ENCODE data around the gene SAGE1. TPM values are rescaled to one million over a fixed set of nuclear protein-coding genes. Genes with fewer than 3 reads are reported as not detected.
"Not testable (repeated sequence)": the region's sequence is repeated elsewhere in the genome, so short reads cannot be mapped to it uniquely, and the experiment has no call there.

Gene SAGE1, protein sequence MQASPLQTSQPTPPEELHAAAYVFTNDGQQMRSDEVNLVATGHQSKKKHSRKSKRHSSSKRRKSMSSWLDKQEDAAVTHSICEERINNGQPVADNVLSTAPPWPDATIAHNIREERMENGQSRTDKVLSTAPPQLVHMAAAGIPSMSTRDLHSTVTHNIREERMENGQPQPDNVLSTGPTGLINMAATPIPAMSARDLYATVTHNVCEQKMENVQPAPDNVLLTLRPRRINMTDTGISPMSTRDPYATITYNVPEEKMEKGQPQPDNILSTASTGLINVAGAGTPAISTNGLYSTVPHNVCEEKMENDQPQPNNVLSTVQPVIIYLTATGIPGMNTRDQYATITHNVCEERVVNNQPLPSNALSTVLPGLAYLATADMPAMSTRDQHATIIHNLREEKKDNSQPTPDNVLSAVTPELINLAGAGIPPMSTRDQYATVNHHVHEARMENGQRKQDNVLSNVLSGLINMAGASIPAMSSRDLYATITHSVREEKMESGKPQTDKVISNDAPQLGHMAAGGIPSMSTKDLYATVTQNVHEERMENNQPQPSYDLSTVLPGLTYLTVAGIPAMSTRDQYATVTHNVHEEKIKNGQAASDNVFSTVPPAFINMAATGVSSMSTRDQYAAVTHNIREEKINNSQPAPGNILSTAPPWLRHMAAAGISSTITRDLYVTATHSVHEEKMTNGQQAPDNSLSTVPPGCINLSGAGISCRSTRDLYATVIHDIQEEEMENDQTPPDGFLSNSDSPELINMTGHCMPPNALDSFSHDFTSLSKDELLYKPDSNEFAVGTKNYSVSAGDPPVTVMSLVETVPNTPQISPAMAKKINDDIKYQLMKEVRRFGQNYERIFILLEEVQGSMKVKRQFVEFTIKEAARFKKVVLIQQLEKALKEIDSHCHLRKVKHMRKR
- total RNA-seq: not detected

DNA sequence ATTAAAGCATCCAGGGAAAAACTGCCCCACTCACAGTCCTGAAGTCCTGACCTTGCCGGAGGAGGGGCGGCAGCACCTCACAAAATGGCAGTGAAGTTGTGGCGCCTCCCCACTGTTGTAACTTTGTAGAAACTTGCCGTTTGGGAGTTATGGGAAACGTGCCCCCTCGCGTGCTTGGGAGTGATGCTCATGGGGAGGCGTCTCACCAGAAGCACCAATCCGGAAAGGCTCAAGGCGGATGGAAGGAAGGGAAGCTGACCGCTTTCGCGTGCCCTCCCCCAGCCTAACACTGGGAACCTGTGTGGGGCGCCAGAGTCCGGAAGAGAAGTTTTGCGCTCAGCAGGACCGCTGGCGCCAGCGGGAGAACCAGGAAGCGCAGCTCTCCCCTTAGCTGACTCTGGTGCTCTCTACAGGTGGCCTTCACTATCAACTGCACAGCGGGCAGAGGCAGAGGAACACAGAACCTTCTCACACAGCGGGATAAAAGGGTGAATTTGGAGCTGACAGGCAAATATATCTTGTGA lies at the start of gene SAGE1, which contains the start of gene CT45A10:
Gene SAGE1, plus strand, starts transcription at position 423 of the 524 bp plus-strand sequence. CDS start 2,527 bp downstream, outside the sequence.
Gene CT45A10, minus strand, starts transcription at position 151 of the 524 bp plus-strand sequence. CDS start 8,100 bp downstream, outside the sequence.
- ATAC-seq (replicated peaks): no peak
- H3K4me3 Mint-ChIP-seq: no peak within 1 kb of the TSS
- no peaks in the 10 kb centered on the region for H3K9me3 Mint-ChIP-seq
- H3K27me3 Mint-ChIP-seq: no peaks in the 10 kb centered on the region
- no peaks in the 10 kb centered on the region for H3K36me3 Mint-ChIP-seq (ENCODE audit: low read depth)
- no peaks in the 10 kb centered on the region for H3K4me1 Mint-ChIP-seq
- no peak within 1 kb of the TSS for H3K27ac Mint-ChIP-seq

DNA sequence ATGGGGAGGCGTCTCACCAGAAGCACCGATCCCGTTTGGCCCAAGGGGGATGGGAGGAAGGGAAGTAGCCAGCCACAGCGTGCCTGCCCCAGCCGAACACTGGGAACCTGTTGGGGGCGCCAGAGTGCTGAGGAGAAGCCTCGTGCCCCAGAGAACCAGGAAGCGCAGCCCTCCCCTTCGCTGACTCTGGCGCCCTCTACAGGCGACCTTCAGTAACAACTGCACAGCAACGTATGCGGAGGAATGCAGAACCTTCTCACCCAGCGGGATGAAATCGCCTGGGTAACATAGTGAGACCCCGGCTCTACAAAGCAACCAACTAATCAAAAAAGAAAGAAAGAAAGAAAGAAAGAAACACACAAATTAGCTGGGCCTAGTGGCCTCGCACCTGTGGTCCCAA lies 39.1 kb upstream of the SAGE1 start, which contains the start of gene CT45A8:
Gene CT45A8, minus strand, starts transcription at position 101 of the 400 bp plus-strand sequence. CDS start 3,755 bp downstream, outside the sequence.
- not testable (repeated sequence) for ATAC-seq (replicated peaks); H3K4me3 Mint-ChIP-seq; H3K4me1 Mint-ChIP-seq; H3K27me3 Mint-ChIP-seq; H3K27ac Mint-ChIP-seq; H3K36me3 Mint-ChIP-seq (ENCODE audit: low read depth); H3K9me3 Mint-ChIP-seq

DNA sequence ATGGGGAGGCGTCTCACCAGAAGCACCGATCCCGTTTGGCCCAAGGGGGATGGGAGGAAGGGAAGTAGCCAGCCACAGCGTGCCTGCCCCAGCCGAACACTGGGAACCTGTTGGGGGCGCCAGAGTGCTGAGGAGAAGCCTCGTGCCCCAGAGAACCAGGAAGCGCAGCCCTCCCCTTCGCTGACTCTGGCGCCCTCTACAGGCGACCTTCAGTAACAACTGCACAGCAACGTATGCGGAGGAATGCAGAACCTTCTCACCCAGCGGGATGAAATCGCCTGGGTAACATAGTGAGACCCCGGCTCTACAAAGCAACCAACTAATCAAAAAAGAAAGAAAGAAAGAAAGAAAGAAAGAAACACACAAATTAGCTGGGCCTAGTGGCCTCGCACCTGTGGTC lies 21.8 kb upstream of the SAGE1 start, which contains the start of gene CT45A9:
Gene CT45A9, minus strand, starts transcription at position 101 of the 400 bp plus-strand sequence. CDS start 3,751 bp downstream, outside the sequence.
- H3K27ac Mint-ChIP-seq; H3K27me3 Mint-ChIP-seq; ATAC-seq (replicated peaks); H3K4me1 Mint-ChIP-seq; H3K9me3 Mint-ChIP-seq; H3K4me3 Mint-ChIP-seq; H3K36me3 Mint-ChIP-seq (ENCODE audit: low read depth): not testable (repeated sequence)

DNA sequence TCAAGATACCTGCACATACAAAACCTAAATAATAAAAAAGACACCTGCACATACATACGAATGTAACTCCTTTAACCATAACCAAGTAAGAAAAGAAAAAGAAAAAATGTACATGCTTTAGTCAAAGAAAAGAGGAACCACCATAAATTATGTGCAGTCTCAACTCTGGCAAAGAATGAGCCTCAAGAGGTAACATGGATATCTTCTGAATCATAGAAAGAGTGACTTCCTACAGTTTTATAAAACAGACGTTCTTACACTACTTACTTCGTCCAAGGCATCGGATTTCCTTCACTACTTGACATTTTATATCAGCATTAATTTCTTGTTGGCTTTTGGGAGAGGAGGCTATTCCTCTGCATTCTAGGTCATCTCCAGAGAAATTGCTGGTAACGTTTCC lies 10.8 kb upstream of the SAGE1 start:
- not testable (repeated sequence) for H3K9me3 Mint-ChIP-seq; H3K36me3 Mint-ChIP-seq (ENCODE audit: low read depth); H3K4me3 Mint-ChIP-seq; H3K4me1 Mint-ChIP-seq; ATAC-seq (replicated peaks); H3K27ac Mint-ChIP-seq; H3K27me3 Mint-ChIP-seq

DNA sequence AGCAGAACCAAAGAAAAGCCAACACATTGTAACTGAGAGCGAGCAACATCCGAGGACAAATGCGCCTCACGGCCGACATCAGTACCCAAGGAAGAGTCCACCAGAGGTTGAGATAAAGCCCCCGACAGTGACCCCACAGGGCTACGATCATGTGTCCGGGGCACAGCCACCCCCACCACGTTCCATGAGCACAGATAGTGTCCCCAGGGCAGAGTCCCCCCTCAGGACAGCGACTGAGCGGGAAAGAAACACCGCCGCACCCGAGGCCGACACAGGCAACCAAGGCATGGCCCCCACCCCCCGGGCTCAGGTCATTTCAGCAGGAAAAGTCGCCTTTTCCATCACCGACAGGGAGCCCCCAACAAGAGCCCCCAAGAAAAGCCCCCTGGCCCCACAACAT lies 5.3 kb upstream of the SAGE1 start:
- H3K4me1 Mint-ChIP-seq; H3K4me3 Mint-ChIP-seq; H3K36me3 Mint-ChIP-seq (ENCODE audit: low read depth); ATAC-seq (replicated peaks); H3K27me3 Mint-ChIP-seq; H3K9me3 Mint-ChIP-seq; H3K27ac Mint-ChIP-seq: not testable (repeated sequence)

DNA sequence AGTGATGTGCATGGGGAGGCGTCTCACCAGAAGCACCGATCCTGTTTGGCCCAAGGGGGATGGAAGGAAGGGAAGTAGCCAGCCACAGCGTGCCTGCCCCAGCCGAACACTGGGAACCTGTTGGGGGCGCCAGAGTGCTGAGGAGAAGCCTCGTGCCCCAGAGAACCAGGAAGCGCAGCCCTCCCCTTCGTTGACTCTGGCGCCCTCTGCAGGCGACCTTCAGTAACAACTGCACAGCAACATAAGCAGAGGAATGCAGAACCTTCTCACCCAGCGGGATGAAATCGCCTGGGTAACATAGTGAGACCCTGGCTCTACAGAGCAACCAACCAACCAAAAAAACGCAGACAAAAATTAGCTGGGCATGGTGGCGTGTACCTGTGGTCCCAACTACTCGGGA lies 4.5 kb upstream of the SAGE1 start:
- H3K36me3 Mint-ChIP-seq (ENCODE audit: low read depth); H3K4me3 Mint-ChIP-seq; H3K27ac Mint-ChIP-seq; H3K4me1 Mint-ChIP-seq; H3K27me3 Mint-ChIP-seq; H3K9me3 Mint-ChIP-seq; ATAC-seq (replicated peaks): not testable (repeated sequence)

DNA sequence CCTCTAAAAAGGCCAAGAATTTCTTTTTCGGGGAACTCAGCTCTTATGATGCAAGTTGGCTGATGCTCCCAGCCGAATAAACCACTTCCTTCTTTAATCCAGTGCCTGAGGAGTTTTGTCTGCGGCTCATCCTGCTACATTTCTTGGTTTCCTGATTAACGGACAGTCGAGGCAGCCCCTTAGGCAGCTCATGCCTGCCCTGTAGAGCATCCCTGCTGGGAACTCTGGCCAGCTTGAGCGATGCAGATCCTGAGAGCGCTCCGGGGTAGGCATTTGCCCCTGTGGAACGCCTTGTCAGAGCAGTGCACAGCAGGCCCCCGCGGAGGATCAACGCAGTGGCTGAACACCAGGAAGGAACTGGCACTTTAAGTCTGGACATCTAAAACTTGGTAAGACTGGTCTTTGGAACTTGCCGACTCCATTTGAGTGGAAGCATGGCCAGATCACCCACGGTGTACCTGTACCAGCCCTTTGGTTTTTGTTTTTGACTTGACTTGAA lies 3.4 kb upstream of the SAGE1 start:
- Mint-ChIP-seq H3K9me3 (no peaks in the 10 kb centered on the region), H3K27ac (no peak overlapping the region), H3K36me3 (ENCODE audit: low read depth) (no peaks in the 10 kb centered on the region), H3K4me1 (no peaks in the 10 kb centered on the region), H3K4me3 (no peak overlapping the region), H3K27me3 (no peaks in the 10 kb centered on the region)
- ATAC-seq (replicated peaks): no peak

DNA sequence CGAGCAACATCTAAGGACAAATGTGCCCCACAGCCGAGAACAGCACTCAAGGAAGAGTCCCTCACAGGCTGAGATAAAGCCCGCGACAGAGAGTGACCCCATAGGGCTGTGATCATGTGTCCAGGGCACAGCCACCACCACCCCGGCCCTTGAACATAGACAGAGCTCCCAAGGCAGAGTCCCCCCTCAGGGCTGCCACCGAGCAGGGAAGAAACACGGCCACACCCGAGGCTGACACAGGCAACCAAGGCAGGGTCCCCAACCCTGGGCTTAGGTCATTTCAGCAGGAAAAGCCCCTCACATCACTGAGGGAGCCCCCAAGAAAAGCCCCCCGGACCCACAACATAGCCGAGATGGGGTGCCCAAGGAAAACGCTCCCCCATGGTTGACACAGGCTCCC lies 735 bp upstream of the SAGE1 start:
- Mint-ChIP-seq H3K27ac (no peak overlapping the region), H3K4me3 (no peak overlapping the region), H3K27me3 (no peaks in the 10 kb centered on the region), H3K9me3 (no peaks in the 10 kb centered on the region), H3K36me3 (ENCODE audit: low read depth) (no peaks in the 10 kb centered on the region), H3K4me1 (no peaks in the 10 kb centered on the region)
- ATAC-seq (replicated peaks): no peak

DNA sequence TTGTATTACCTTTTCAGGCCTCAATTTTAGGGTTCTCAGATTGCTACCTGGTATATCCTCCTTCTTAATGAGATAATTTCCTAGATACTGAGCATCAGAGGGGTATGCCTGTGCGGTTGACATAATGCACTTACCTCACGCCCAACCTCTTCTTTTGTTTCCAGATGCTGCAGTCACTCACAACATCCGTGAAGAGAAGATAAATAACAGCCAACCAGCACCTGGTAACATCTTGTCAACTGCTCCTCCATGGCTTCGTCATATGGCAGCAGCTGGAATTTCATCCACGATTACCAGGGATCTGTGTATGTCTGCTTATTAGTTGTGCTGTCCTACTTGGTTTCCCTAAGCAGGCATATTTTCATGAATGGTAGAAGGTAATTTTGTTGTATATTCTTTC lies 16.7 kb downstream of the SAGE1 start:
- Mint-ChIP-seq H3K36me3 (ENCODE audit: low read depth) (no peaks in the 10 kb centered on the region), H3K27me3 (peaks cover 6% of the 10 kb centered on the region), H3K9me3 (no peaks in the 10 kb centered on the region), H3K4me3 (no peak overlapping the region), H3K27ac (no peak overlapping the region), H3K4me1 (no peaks in the 10 kb centered on the region)
- ATAC-seq (replicated peaks): no peak

DNA sequence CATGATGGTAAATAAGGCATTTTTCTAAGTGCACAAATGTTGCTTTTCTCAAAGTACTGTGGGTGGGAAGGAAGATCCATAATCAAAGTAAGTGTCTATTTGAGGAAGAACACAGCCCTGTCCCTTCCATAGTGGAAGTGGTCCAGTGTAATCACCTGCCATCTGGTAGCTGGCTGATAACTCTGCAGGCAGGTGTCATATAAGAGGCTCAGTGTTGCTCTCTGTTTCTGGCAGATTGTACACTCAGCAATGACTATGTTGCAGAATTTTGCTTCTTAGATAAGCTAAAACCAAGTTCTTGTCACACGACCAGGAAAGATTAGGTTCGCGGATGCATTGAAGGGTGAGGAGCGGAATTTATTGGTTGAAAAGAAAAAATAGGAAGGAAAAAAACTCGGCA lies 20.9 kb downstream of the SAGE1 start:
- Mint-ChIP-seq H3K27me3 (no peaks in the 10 kb centered on the region), H3K27ac (no peak overlapping the region), H3K36me3 (ENCODE audit: low read depth) (no peaks in the 10 kb centered on the region), H3K4me3 (no peak overlapping the region), H3K4me1 (no peaks in the 10 kb centered on the region), H3K9me3 (no peaks in the 10 kb centered on the region)
- no peak for ATAC-seq (replicated peaks)

DNA sequence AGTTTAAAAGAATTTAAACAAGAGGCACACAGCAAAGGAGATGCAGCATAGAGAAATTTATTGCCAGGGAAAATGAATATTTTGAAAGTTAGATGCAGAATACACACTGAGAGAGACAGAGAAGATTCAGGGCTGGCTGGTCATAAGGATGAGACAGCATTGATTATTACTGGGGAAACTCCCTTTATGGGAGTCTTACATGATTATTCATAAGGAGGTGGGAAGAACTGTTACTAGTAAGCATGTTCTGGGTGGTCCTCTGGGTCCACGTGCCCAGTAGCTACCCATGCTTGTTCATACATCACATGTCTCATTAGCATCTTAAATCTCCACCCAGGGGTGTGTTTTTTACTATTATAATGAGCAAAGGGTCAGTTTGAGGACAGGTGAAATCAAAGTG lies 27.0 kb downstream of the SAGE1 start:
- not testable (repeated sequence) for H3K4me1 Mint-ChIP-seq; H3K27ac Mint-ChIP-seq; H3K9me3 Mint-ChIP-seq; H3K27me3 Mint-ChIP-seq; ATAC-seq (replicated peaks); H3K4me3 Mint-ChIP-seq; H3K36me3 Mint-ChIP-seq (ENCODE audit: low read depth)

DNA sequence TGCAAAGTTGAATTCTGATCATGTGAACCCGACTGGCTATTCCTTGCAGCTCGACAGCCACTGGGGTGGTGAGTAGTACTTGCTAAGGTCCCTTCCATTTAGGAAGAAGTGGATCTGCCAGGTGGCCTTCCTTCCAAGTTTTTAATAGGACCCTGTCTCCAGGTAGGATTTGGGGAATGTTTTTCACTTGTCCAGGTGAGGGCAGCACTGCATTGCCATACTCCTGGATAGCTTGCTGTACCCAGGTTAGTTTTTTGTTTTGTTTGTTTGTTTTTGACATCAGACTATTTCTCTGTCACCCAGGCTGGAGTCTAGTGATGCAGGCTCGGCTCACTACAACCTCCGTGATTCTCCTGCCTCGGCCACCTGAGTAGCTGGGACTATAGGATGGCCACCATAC lies 29.8 kb downstream of the SAGE1 start:
- Mint-ChIP-seq H3K27me3 (no peaks in the 10 kb centered on the region), H3K4me1 (no peaks in the 10 kb centered on the region), H3K9me3 (no peaks in the 10 kb centered on the region), H3K27ac (no peak overlapping the region), H3K4me3 (no peak overlapping the region), H3K36me3 (ENCODE audit: low read depth) (no peaks in the 10 kb centered on the region)
- no peak for ATAC-seq (replicated peaks)

DNA sequence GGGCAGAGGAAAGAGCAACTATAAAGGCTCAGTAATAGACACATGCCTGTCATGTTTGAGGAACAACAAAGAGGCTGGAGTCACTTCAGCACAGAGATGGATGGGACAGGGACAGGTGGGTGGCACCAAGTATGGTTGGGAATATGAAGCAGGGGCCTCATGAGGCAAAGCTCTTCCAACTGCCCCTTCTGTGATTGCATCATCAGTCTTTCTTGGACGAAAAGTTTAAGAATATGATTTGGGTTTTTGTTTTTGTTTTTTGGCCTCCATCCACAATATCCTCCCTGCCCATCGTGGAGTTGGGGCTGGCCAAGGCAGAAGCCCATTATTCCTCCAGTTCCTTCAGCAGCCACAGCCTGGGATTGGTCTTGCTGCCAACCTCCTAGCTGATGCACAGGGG lies 34.4 kb downstream of the SAGE1 start:
- Mint-ChIP-seq H3K27me3 (no peaks in the 10 kb centered on the region), H3K4me3 (no peak overlapping the region), H3K9me3 (no peaks in the 10 kb centered on the region), H3K36me3 (ENCODE audit: low read depth) (no peaks in the 10 kb centered on the region), H3K27ac (no peak overlapping the region), H3K4me1 (no peaks in the 10 kb centered on the region)
- ATAC-seq (replicated peaks): no peak

DNA sequence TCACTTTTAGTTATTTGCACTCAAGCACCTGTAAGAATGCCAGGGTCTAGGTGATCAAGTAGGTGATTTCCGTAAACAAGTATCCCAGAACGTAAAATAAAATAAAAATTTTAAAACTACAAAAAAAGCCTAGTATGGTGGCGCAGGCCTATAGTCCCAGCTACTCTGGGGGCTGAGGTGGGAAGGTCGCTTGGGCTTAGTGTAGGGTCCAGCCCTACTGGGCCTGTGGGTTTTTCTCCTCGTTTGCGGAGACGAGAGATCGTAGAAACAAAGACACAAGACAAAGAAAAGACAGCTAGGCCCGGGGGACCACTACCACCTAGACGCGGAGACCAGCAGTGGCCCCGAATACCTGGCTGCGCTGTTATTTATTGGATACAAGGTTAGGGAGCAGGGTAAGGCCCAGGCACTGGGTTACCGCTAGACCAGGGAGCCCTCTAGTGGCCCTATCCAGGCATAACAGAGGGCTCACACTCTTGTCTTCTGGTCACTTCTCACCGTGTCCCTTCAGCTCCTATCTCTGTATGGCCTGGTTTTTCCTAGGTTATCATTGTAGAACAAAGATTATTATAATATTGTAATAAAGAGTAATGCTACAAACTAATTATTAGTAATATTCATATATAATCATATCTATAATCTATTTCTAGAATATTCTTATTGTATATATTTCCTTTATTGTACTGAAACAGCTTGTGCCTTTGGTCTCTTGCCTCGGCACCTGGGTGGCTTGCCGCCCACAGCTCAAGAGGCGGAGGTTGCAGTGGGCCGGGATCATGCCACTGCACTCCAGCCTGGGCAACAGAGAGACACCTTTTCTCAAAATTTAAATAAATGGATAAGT lies 38.4 kb downstream of the SAGE1 start:
- H3K27me3 Mint-ChIP-seq: no peaks in the 10 kb centered on the region
- H3K9me3 Mint-ChIP-seq: no peaks in the 10 kb centered on the region
- peak; percentile 52 for ATAC-seq (replicated peaks)

More for the DNA sequence above, 38.4 kb downstream of the SAGE1 start:
- Mint-ChIP-seq H3K4me1 (no peaks in the 10 kb centered on the region), H3K4me3 (no peak overlapping the region), H3K36me3 (ENCODE audit: low read depth) (no peaks in the 10 kb centered on the region), H3K27ac (no peak overlapping the region)
